ENCODE data around the gene ZNF346. TPM values are rescaled to one million over a fixed set of nuclear protein-coding genes. Genes with fewer than 3 reads are reported as not detected.

ZNF346 gene
- total RNA-seq, 1 donor from 2014 or later, result 12.0 TPM

- Histone ChIP-seq H3K9me3 (ENCODE audit: control insufficient read depth in 3 of 3, low read length in 3 of 3) (no peaks in the 10 kb centered on the region), H3K4me1 (ENCODE audit: control insufficient read depth in 3 of 3, insufficient read depth in 3 of 3, low read length in 3 of 3) (peaks cover 0 to 6% (median under 1%) of the 10 kb centered on the region in 3 donors), H3K27ac (ENCODE audit: low read depth, low read length) (no peak overlapping the region), H3K9ac (ENCODE audit: low read depth in 1 of 3, low read length in 3 of 3) (no peak overlapping the region), H3K27me3 (ENCODE audit: control insufficient read depth in 3 of 3, insufficient read depth in 3 of 3, low read length in 3 of 3) (no peaks in the 10 kb centered on the region), H3K36me3 (ENCODE audit: control insufficient read depth in 3 of 3, insufficient read depth in 3 of 3, low read length in 3 of 3) (peaks cover 2 to 6% (median 3%) of the 10 kb centered on the region in 3 donors), H3K4me3 (ENCODE audit: low read length in 3 of 3) (no peak overlapping the region)
Measured at GRCh38 chr5:177029498-177029897, 7.0 kb downstream of the ZNF346 start.

GRCh38 chr5:177035976-177036375 is 13.5 kb downstream of the ZNF346 start:
- H3K27me3 ChIP-seq (ENCODE audit: control insufficient read depth in 3 of 3, insufficient read depth in 3 of 3, low read length in 3 of 3), result no peaks in the 10 kb centered on the region
- H3K9me3 ChIP-seq (ENCODE audit: control insufficient read depth in 3 of 3, low read length in 3 of 3), result no peaks in the 10 kb centered on the region
- no peak overlapping the region for H3K4me3 ChIP-seq (ENCODE audit: low read length in 3 of 3)
- peaks cover 2 to 3% (median 2%) of the 10 kb centered on the region in 3 donors for H3K4me1 ChIP-seq (ENCODE audit: control insufficient read depth in 3 of 3, insufficient read depth in 3 of 3, low read length in 3 of 3)
- no peak overlapping the region for H3K9ac ChIP-seq (ENCODE audit: low read depth in 1 of 3, low read length in 3 of 3)
- no peak overlapping the region for H3K27ac ChIP-seq (ENCODE audit: low read depth, low read length)
- peaks cover 0 to 3% (median 3%) of the 10 kb centered on the region in 3 donors for H3K36me3 ChIP-seq (ENCODE audit: control insufficient read depth in 3 of 3, insufficient read depth in 3 of 3, low read length in 3 of 3)

DNA sequence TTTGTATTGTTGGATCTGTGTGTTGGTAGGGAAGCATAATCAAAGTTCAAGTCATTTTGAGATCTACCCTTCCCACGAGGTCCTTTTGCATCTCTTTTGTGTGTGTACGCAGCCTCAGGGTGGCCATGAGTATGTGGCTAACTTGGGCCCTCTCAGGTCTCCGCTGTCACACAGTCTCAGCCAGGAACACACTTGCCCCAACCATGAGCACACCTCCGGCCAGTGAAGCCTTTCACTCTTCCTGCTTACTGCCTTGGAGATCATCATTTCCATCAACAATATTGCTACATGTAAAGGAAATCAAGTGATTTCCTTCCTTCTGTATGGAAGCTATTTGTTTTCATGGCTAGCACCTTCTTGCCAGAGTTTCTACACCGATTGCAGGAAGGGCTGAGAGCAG is 13.9 kb downstream of the ZNF346 start:
- Histone ChIP-seq H3K4me1 (ENCODE audit: control insufficient read depth in 3 of 3, insufficient read depth in 3 of 3, low read length in 3 of 3) (peaks cover 3 to 6% (median 5%) of the 10 kb centered on the region in 3 donors), H3K9ac (ENCODE audit: low read depth in 1 of 3, low read length in 3 of 3) (no peak overlapping the region), H3K4me3 (ENCODE audit: low read length in 3 of 3) (no peak overlapping the region), H3K36me3 (ENCODE audit: control insufficient read depth in 3 of 3, insufficient read depth in 3 of 3, low read length in 3 of 3) (peaks cover 5 to 7% (median 5%) of the 10 kb centered on the region in 3 donors), H3K27ac (ENCODE audit: low read depth, low read length) (no peak overlapping the region), H3K27me3 (ENCODE audit: control insufficient read depth in 3 of 3, insufficient read depth in 3 of 3, low read length in 3 of 3) (no peaks in the 10 kb centered on the region), H3K9me3 (ENCODE audit: control insufficient read depth in 3 of 3, low read length in 3 of 3) (no peaks in the 10 kb centered on the region)

GRCh38 chr5:177036921-177037320 is 14.4 kb downstream of the ZNF346 start:
- Histone ChIP-seq H3K9me3 (ENCODE audit: control insufficient read depth in 3 of 3, low read length in 3 of 3) (no peaks in the 10 kb centered on the region), H3K27ac (ENCODE audit: low read depth, low read length) (no peak overlapping the region), H3K27me3 (ENCODE audit: control insufficient read depth in 3 of 3, insufficient read depth in 3 of 3, low read length in 3 of 3) (no peaks in the 10 kb centered on the region), H3K4me1 (ENCODE audit: control insufficient read depth in 3 of 3, insufficient read depth in 3 of 3, low read length in 3 of 3) (peaks cover 3 to 6% (median 5%) of the 10 kb centered on the region in 3 donors), H3K36me3 (ENCODE audit: control insufficient read depth in 3 of 3, insufficient read depth in 3 of 3, low read length in 3 of 3) (peaks cover 7 to 9% (median 9%) of the 10 kb centered on the region in 3 donors), H3K9ac (ENCODE audit: low read depth in 1 of 3, low read length in 3 of 3) (no peak overlapping the region), H3K4me3 (ENCODE audit: low read length in 3 of 3) (no peak overlapping the region)

DNA sequence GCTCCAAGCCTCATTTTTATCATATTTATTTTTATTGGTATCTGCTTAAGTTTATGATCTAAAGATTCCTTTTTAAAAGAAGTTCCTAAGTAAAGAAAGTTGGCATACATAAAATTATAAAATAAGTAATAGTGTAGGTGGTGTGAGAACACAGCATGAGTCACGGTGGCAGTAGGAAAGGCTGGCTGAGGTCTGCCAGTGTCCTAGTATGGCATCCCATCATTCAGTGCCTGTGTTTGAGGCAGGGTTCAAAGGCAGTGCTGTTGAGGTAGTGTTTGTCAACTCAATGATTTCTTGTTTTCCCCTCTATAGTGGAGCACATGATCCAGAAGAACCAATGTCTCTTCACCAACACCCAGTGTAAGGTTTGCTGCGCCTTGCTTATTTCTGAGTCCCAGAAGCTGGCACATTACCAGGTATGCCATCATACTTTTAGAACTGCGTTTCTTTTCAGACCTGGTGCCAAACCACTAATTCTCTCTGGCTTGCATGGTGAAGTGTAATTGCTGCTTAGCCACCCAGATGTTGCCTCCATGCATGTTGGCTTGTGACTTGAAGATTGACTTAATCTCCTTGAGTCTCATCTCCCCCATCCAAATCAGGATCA is 18.4 kb downstream of the ZNF346 start:
- Histone ChIP-seq H3K9me3 (ENCODE audit: control insufficient read depth in 3 of 3, low read length in 3 of 3) (no peaks in the 10 kb centered on the region), H3K27ac (ENCODE audit: low read depth, low read length) (no peak overlapping the region), H3K9ac (ENCODE audit: low read depth in 1 of 3, low read length in 3 of 3) (no peak overlapping the region), H3K4me1 (ENCODE audit: control insufficient read depth in 3 of 3, insufficient read depth in 3 of 3, low read length in 3 of 3) (peaks cover 3 to 6% (median 5%) of the 10 kb centered on the region in 3 donors), H3K36me3 (ENCODE audit: control insufficient read depth in 3 of 3, insufficient read depth in 3 of 3, low read length in 3 of 3) (peaks cover 16 to 36% (median 35%) of the 10 kb centered on the region in 3 donors), H3K4me3 (ENCODE audit: low read length in 3 of 3) (no peak overlapping the region), H3K27me3 (ENCODE audit: control insufficient read depth in 3 of 3, insufficient read depth in 3 of 3, low read length in 3 of 3) (no peaks in the 10 kb centered on the region)

DNA sequence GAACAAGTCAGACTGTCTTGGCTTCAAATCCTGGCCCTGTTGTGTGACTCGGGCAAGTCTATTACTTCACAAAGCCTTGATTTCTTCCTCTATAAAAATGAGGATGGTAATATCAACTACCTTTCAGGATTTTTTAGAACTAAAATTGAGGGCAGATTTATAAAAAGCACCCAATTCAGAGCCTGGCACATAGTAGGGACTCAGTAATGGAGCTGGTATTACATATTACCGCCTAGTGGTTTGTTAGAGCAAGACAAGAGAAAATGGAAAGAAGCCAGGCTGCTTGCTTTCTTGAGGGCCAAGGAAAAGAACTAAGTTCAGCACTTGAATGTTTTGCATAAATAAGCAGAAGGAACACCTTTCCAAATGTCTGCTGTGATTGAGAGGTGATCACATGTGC is 19.4 kb downstream of the ZNF346 start:
- H3K4me3 ChIP-seq (ENCODE audit: low read length in 3 of 3), result no peak overlapping the region
- peaks cover 3 to 5% (median 3%) of the 10 kb centered on the region in 3 donors for H3K4me1 ChIP-seq (ENCODE audit: control insufficient read depth in 3 of 3, insufficient read depth in 3 of 3, low read length in 3 of 3)
- no peaks in the 10 kb centered on the region for H3K27me3 ChIP-seq (ENCODE audit: control insufficient read depth in 3 of 3, insufficient read depth in 3 of 3, low read length in 3 of 3)
- H3K27ac ChIP-seq (ENCODE audit: low read depth, low read length), result no peak overlapping the region
- H3K36me3 ChIP-seq (ENCODE audit: control insufficient read depth in 3 of 3, insufficient read depth in 3 of 3, low read length in 3 of 3), result peaks cover 16 to 37% (median 35%) of the 10 kb centered on the region in 3 donors
- H3K9ac ChIP-seq (ENCODE audit: low read depth in 1 of 3, low read length in 3 of 3), result no peak overlapping the region
- H3K9me3 ChIP-seq (ENCODE audit: control insufficient read depth in 3 of 3, low read length in 3 of 3), result no peaks in the 10 kb centered on the region

DNA sequence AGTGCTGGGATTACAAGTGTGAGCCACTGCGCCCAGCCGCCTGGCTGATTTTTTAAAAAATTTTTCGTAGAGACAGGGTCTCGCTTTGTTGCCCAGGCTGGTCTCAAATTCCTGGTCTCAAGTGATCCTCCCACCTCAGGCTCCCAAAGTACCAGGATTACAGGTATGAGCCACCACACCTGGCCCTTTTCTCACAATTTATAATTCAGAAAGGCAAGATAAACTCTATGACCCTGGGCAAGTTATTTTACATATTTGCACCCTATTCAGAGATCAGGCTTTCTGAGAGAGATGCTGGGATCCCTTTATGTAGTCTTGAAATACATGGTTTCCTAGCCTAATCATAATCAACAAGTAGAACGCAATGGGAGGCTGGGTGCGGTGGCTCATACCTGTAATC is 20.6 kb downstream of the ZNF346 start:
- H3K27ac ChIP-seq (ENCODE audit: low read depth, low read length), result no peak overlapping the region
- H3K36me3 ChIP-seq (ENCODE audit: control insufficient read depth in 3 of 3, insufficient read depth in 3 of 3, low read length in 3 of 3), result peaks cover 18 to 37% (median 35%) of the 10 kb centered on the region in 3 donors
- peaks cover 3 to 5% (median 3%) of the 10 kb centered on the region in 3 donors for H3K4me1 ChIP-seq (ENCODE audit: control insufficient read depth in 3 of 3, insufficient read depth in 3 of 3, low read length in 3 of 3)
- H3K9ac ChIP-seq (ENCODE audit: low read depth in 1 of 3, low read length in 3 of 3), result no peak overlapping the region
- no peaks in the 10 kb centered on the region for H3K9me3 ChIP-seq (ENCODE audit: control insufficient read depth in 3 of 3, low read length in 3 of 3)
- no peaks in the 10 kb centered on the region for H3K27me3 ChIP-seq (ENCODE audit: control insufficient read depth in 3 of 3, insufficient read depth in 3 of 3, low read length in 3 of 3)
- H3K4me3 ChIP-seq (ENCODE audit: low read length in 3 of 3), result no peak overlapping the region

- no peak overlapping the region for H3K4me3 ChIP-seq (ENCODE audit: low read length in 3 of 3)
- no peak overlapping the region for H3K9ac ChIP-seq (ENCODE audit: low read depth in 1 of 3, low read length in 3 of 3)
- H3K27ac ChIP-seq (ENCODE audit: low read depth, low read length), result no peak overlapping the region
- peaks cover 18 to 37% (median 35%) of the 10 kb centered on the region in 3 donors for H3K36me3 ChIP-seq (ENCODE audit: control insufficient read depth in 3 of 3, insufficient read depth in 3 of 3, low read length in 3 of 3)
- no peaks in the 10 kb centered on the region for H3K9me3 ChIP-seq (ENCODE audit: control insufficient read depth in 3 of 3, low read length in 3 of 3)
- no peaks in the 10 kb centered on the region for H3K27me3 ChIP-seq (ENCODE audit: control insufficient read depth in 3 of 3, insufficient read depth in 3 of 3, low read length in 3 of 3)
- peaks cover 3 to 5% (median 3%) of the 10 kb centered on the region in 3 donors for H3K4me1 ChIP-seq (ENCODE audit: control insufficient read depth in 3 of 3, insufficient read depth in 3 of 3, low read length in 3 of 3)
Measured at GRCh38 chr5:177043958-177044357, 21.5 kb downstream of the ZNF346 start.

DNA sequence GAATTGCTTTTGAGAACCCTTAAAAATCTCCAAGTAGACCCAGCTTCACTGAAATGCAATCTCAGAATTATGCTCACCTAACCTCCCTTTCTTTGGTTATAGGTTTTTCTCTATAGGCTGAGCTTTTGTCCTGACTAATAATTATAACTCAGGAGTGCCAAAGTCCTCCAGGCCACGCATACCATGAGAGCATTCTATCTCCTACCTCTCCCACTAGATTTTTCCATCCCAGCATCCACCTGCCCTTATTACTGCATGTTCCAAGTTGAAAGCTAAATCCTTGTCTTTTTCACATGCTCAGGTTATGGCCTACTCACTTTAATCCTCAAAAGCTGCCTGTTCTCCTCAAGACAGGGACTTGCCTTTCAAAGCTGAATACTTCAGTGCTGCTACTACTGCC is 22.1 kb downstream of the ZNF346 start:
- H3K27ac ChIP-seq (ENCODE audit: low read depth, low read length), result no peak overlapping the region
- no peaks in the 10 kb centered on the region for H3K27me3 ChIP-seq (ENCODE audit: control insufficient read depth in 3 of 3, insufficient read depth in 3 of 3, low read length in 3 of 3)
- no peaks in the 10 kb centered on the region for H3K9me3 ChIP-seq (ENCODE audit: control insufficient read depth in 3 of 3, low read length in 3 of 3)
- no peak overlapping the region for H3K4me3 ChIP-seq (ENCODE audit: low read length in 3 of 3)
- H3K36me3 ChIP-seq (ENCODE audit: control insufficient read depth in 3 of 3, insufficient read depth in 3 of 3, low read length in 3 of 3), result peaks cover 22 to 42% (median 41%) of the 10 kb centered on the region in 3 donors
- peaks cover 3 to 5% (median 3%) of the 10 kb centered on the region in 3 donors for H3K4me1 ChIP-seq (ENCODE audit: control insufficient read depth in 3 of 3, insufficient read depth in 3 of 3, low read length in 3 of 3)
- no peak overlapping the region for H3K9ac ChIP-seq (ENCODE audit: low read depth in 1 of 3, low read length in 3 of 3)

DNA sequence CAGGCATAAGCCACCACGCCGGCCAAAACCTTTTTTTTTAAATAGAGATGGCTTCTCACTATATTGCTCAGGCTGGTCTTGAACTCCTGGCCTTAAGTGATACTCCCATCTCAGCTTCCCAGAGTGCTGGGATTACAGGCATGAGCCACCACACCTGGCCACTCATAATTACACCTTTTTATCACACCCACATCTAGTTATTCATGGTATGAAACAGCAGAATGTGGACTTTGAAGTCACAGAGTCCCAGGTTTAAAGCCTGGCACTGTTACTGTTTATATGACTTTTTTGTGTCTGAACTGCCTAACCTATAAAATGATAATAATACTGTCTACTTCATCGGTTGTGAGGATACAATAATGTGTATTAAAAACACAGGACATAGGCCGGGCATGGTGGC is 23.1 kb downstream of the ZNF346 start:
- no peak overlapping the region for H3K27ac ChIP-seq (ENCODE audit: low read depth, low read length)
- no peaks in the 10 kb centered on the region for H3K27me3 ChIP-seq (ENCODE audit: control insufficient read depth in 3 of 3, insufficient read depth in 3 of 3, low read length in 3 of 3)
- no peak overlapping the region for H3K4me3 ChIP-seq (ENCODE audit: low read length in 3 of 3)
- no peaks in the 10 kb centered on the region for H3K9me3 ChIP-seq (ENCODE audit: control insufficient read depth in 3 of 3, low read length in 3 of 3)
- H3K4me1 ChIP-seq (ENCODE audit: control insufficient read depth in 3 of 3, insufficient read depth in 3 of 3, low read length in 3 of 3), result peaks cover 3 to 5% (median 3%) of the 10 kb centered on the region in 3 donors
- peaks cover 26 to 45% (median 45%) of the 10 kb centered on the region in 3 donors for H3K36me3 ChIP-seq (ENCODE audit: control insufficient read depth in 3 of 3, insufficient read depth in 3 of 3, low read length in 3 of 3)
- H3K9ac ChIP-seq (ENCODE audit: low read depth in 1 of 3, low read length in 3 of 3), result no peak overlapping the region
